GM10248 (cell line): Measurements from ENCODE around the gene C1QTNF9B.
"Not testable (repeated sequence)": the region's sequence is repeated elsewhere in the genome, so short reads cannot be mapped to it uniquely, and the experiment has no call there.

Experiments
- CTCF ChIA-PET: fragments of 300-600 bp; sonication (Branson Sonifier 250); formaldehyde crosslinking; extraction: SDS; loops from one replicate; lab custom pipeline; 2021; ENCODE audit warnings: antibody characterized with exemption; lab: Yijun Ruan, JAX
- POLR2A ChIA-PET: fragments of 350-650 bp; sonication (Branson Sonifier 250); formaldehyde crosslinking; extraction: SDS; loops from one replicate; lab custom pipeline; 2020; ENCODE audit warnings: antibody characterized with exemption; lab: Yijun Ruan, JAX
- DNase-seq: peaks from one replicate; pipeline ENCODE4 v3.0.0; 2012; ENCODE audit errors: extremely low spot score
- TF ChIP-seq, protein P1 (sequence below): IDR thresholded peaks from 2 replicates; pipeline ENCODE4 v1.5.1; 2012; ENCODE audit warnings: mild to moderate bottlenecking, low read depth; ENCODE audit errors: extremely low read depth, missing control alignments, control extremely low read depth

Gene C1QTNF9B

DNA sequence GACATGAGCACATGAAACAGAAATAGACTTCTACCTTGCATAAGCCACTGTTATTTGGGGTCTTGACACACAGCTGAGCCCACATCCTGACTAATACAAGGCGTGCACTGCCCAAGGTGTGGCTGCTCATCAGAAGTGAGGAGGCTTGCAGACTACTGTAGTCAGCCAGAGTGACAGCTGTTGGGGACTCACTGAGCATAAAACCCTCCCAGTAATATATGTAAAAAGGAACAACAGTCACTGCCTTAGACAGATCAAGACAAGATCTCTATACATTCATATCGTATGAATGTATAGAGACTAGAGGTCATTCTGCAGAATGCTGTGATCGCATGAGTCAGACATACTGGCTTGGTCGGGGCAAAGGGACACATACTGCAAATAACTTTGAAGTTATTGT, 4.1 kb upstream of the C1QTNF9B start:
- CTCF ChIA-PET = interaction anchor here (1.0 to 1.7 kb wide), 3 partner anchors 11 to 434 kb away, joined by 3 to 4 read pairs (median 3); no protein-coding TSS in a partner anchor
- TF ChIP-seq, protein P1, sequence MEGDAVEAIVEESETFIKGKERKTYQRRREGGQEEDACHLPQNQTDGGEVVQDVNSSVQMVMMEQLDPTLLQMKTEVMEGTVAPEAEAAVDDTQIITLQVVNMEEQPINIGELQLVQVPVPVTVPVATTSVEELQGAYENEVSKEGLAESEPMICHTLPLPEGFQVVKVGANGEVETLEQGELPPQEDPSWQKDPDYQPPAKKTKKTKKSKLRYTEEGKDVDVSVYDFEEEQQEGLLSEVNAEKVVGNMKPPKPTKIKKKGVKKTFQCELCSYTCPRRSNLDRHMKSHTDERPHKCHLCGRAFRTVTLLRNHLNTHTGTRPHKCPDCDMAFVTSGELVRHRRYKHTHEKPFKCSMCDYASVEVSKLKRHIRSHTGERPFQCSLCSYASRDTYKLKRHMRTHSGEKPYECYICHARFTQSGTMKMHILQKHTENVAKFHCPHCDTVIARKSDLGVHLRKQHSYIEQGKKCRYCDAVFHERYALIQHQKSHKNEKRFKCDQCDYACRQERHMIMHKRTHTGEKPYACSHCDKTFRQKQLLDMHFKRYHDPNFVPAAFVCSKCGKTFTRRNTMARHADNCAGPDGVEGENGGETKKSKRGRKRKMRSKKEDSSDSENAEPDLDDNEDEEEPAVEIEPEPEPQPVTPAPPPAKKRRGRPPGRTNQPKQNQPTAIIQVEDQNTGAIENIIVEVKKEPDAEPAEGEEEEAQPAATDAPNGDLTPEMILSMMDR = no peak
- no peak for DNase-seq
- POLR2A ChIA-PET = no interaction called here

DNA sequence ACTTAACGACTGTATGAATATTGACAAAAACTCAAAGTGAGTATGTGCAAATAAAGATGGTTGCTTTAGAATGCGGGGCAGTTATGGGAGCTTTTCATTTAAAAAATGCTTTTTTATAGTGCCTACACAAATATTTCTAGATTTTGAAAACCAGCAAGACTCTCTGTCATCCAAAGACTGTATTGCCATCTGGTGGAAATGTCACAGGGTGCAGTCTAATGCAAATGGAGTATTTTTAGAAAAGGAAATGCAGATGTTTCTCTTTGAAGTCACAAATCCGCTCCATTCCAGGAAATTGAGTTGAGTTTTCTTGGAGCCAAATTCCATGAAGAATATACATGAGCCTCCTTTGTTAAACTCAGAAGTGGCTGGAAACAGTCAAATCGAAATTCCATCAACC, 2.3 kb upstream of the C1QTNF9B start:
- POLR2A ChIA-PET = no interaction called here

DNA sequence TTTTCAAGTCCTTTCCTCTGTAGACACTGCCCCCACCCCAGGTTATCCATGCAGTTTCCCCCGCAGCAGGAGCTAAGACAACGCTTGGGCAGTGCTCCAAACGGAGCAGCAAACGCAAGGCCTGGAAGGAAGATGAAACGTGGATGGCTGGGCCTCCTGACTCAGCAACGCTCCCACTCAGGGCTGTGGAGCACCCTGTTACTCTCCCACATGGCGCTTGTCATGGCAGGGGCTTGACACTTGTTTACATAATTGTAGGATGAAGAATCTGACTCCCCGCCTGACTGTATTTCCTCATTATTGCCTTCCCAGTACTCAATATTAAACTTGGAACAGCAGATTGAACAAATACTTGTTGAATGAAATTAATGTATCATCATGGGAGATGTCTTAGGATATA, 799 bp upstream of the C1QTNF9B start:
- DNase-seq = no peak
- CTCF ChIA-PET = interaction anchor here (1.0 to 2.1 kb wide), 4 partner anchors 8 to 429 kb away, joined by 3 to 7 read pairs (median 4); no protein-coding TSS in a partner anchor
- TF ChIP-seq, protein P1 = no peak
- POLR2A ChIA-PET = no interaction called here

More for the DNA sequence above, 2.3 kb upstream of the C1QTNF9B start:
- no peak for DNase-seq
- TF ChIP-seq, protein P1 = peak; percentile 62
- CTCF ChIA-PET = interaction anchor here (1.1 to 2.1 kb wide), 8 partner anchors 9 to 432 kb away, joined by 3 to 7 read pairs (median 4); partner anchors contain the start of gene MIPEP

DNA sequence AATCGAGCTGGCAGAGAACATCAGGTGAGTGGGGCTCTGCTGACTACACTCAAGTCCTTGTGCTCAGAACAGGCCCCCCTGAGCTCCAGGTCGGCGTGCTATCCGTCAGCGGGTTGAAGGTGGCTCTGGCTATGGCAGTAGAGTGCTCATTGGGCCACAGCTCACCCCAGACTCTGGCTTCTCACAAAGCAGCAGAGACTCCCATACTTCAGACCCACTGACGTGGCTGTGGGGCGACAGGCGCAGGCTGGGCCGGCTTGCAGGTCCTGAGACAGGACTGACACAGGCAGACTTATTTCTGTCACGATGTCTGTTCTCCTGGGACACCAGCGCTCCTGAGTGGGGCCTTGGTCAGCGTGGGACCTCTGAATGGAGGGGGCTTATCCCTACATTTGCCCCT, 2.6 kb downstream of the C1QTNF9B start:
- POLR2A ChIA-PET, DNase-seq, CTCF ChIA-PET: not testable (repeated sequence)

DNA sequence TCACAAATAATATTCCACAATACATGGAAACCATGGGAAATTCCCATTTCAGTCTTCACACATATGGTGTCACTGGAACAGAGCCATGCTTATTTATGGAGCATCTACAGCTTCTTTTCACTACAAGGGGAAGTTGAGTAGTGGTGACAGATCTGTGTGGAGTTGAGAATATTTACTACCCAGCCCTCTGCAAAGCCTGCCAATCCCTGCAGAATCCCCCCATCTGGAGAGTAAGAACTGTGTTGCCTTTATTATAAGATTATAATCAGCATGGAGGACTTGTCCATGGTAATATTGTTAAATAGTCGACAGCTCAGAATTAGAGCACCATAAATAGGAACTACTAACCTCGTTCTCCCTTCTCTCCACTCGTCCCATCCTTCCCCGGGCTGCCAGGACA, 3.5 kb downstream of the C1QTNF9B start:
- POLR2A ChIA-PET, CTCF ChIA-PET, DNase-seq: not testable (repeated sequence)

DNA sequence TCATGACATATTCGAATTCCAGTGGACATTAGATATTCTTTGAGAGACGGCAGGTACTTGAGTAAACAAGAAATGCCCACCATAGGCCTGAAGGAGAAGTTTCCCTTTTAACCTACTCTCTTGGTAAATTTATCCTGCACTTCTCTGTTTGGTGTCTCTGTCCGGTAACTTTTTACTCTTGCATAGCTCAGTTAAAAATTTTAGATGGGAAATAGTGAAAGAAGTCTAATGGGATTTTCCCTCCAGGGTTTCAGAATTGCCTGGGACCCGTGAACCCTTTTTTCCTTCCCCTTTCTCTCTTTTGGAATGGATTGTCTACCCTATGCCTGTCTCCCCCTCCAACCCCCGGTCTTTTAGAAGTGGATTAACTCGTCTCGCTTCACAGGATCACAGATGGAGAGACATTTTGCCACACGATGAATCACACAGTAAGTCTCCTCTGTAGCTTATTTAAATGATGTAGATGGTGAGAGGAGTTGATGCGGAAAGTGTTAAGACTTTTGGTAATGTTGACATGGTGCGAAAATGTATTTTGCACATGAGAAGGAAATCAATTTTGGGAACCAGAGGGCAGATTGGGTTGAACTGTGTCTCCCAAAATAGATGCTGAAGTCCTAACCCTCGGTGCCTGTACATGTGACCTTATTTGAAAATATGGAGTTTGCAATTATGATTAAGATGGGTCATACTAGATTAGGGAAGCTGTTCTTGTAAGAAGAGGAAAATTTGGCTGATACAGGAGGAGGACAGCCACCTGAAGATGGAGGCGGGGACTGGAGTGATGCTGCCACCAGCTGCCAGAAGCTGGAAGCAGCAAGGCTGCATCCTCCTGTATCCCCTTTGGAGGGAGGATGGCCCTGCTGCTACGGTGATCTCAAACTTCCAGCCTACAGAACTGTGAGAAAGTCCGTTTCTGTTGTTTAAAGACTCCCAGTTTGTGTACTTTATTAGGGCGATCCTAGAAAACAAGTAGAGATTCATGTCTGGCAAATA, 7.4 kb downstream of the C1QTNF9B start:
- CTCF ChIA-PET = interaction anchor here (0.7 to 2.9 kb wide), 34 partner anchors 9 to 565 kb away, joined by 3 to 24 read pairs (median 4); no protein-coding TSS in a partner anchor
- no peak for DNase-seq
- TF ChIP-seq, protein P1 = peak; percentile 33
- POLR2A ChIA-PET = no interaction called here

DNA sequence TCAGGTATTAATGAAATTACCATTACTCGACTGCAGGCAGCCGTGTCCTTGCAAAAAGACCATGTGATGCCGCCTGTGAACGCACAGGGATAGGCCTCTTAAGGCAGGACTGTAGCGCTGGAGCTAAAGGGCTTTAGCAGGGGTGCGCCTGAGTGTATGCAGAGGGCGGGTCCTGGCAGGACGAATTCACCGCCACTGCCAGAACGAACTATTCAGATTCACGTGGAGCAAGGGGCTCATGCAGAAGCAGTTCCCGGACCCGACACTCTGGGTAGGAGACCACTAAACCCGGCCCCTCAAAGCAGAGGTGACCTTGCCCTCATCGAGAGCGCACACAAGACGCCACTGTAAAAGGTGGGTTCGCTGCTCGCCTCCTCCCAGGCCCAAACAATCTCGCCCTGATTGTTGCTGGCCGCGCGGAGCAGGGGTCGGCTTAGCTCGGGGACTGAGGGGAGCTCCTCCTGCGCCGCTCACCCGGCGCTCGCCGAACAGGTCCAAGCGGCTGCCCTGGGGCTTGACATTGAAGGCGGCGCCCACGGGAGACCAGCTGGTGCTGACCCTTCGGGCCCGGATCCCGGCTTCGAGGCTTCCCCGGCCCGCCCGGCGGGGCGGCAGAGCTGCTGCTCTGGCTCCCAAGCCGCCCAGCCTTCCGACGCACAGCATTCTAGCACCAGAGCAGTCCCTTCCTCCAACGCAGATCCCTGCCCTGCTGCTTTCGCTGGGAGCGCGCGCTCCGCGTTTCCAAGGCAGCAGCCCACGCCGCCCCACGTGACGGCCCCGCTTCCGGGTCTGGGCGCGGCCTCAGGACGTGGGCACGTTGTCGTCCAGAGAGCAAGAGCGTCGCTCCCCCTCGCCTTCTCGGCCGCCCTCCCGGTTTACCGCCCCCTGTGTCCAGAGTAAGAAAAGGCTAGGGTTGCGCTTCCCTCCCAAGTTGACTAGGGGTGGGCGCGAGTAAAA, 8.4 kb downstream of the C1QTNF9B start, which contains the start of gene MIPEP:
Gene MIPEP (minus strand): TSS at position 743 of the 957 bp plus-strand sequence. CDS start 80 bp downstream, at position 663.
- DNase-seq = peak; percentile 96
- TF ChIP-seq, protein P1 = peak; percentile 91
- POLR2A ChIA-PET = no interaction called here
- CTCF ChIA-PET = interaction anchor here (0.6 to 2.9 kb wide), 38 partner anchors 9 to 564 kb away, joined by 3 to 24 read pairs (median 4); partner anchors contain the start of gene C1QTNF9B

DNA sequence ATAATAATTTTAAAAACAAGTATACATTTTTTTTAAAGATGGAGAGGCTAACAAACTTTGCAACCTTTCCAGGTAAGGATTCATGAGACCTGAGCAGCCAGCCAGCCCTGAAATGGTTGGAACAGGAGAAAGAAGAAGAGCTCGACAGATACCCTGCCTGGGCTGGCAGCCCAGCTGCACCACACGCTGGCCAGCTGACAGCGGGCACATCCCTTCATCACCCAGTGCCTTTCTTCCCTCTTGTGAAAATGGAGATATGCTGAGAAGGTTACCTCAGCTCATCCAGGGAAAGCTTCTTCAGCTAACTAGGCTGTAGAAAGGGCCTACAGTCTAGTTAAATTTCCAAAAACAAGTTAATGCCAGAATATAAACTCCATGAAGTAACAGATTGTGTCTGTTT, 12.9 kb downstream of the C1QTNF9B start:
- CTCF ChIA-PET, POLR2A ChIA-PET, DNase-seq: not testable (repeated sequence)
